Kidney (tissue), 14 donors: Measurements from ENCODE around the gene UBXN7. TPM values are rescaled to one million over a fixed set of nuclear protein-coding genes. Genes with fewer than 3 reads are reported as not detected.

Experiments used
- DNase-seq, 5 donors: peaks; one replicate each; pipeline ENCODE4 v3.0.0-alpha.2; 2013 to 2020
- FAIRE-seq: peaks from 2 replicates; lab custom pipeline; 2012; peaks lifted over from hg19 to GRCh38; lab: Jason Lieb, UNC
- H3K27ac ChIP-seq, 2 donors: one replicate each; pipeline ENCODE4 v1.7.0; 2013; ENCODE audit warnings: low read depth in 2 of 2, low read length in 2 of 2, inconsistent platforms in 1 of 2
- H3K27me3 ChIP-seq: one replicate; pipeline ENCODE4 v1.7.1; 2013; ENCODE audit warnings: low read length, inconsistent platforms; ENCODE audit not compliant: control insufficient read depth, insufficient read depth
- H3K36me3 ChIP-seq, 3 donors: one replicate each; pipeline versions ENCODE4 v1.7.0 to v1.7.1; 2013; ENCODE audit warnings: low read length in 3 of 3, control low read depth in 1 of 3, inconsistent platforms in 1 of 3; ENCODE audit not compliant: insufficient read depth in 3 of 3, control insufficient read depth in 2 of 3
- H3K4me1 ChIP-seq, 3 donors: one replicate each; pipeline versions ENCODE4 v1.7.0 to v1.7.1; 2013; ENCODE audit warnings: low read length in 3 of 3, inconsistent platforms in 1 of 3, low read depth in 1 of 3; ENCODE audit not compliant: control insufficient read depth in 2 of 3, insufficient read depth in 2 of 3
- H3K4me3 ChIP-seq, 3 donors: one replicate each; pipeline versions ENCODE4 v1.7.0 to v1.8.1; 2013; ENCODE audit warnings: low read length in 3 of 3, control low read depth in 1 of 3, inconsistent platforms in 1 of 3
- H3K9ac ChIP-seq, 3 donors: one replicate each; pipeline versions ENCODE4 v1.7.0 to v1.7.1; 2013; ENCODE audit warnings: low read length in 3 of 3, control low read depth in 1 of 3, inconsistent platforms in 1 of 3
- H3K9me3 ChIP-seq, 3 donors: one replicate each; pipeline versions ENCODE4 v1.7.0 to v1.7.1; 2013; ENCODE audit warnings: low read length in 3 of 3, control low read depth in 1 of 3, inconsistent platforms in 1 of 3; ENCODE audit not compliant: control insufficient read depth in 2 of 3, insufficient read depth in 1 of 3
- CTCF ChIP-seq: IDR thresholded peaks from 3 replicates; pipeline ENCODE4 v1.5.1; 2012; ENCODE audit warnings: mild to moderate bottlenecking, moderate library complexity, borderline replicate concordance; ENCODE audit not compliant: insufficient read depth; ENCODE audit errors: extremely low read depth
- intact Hi-C: fragments of 100-400 bp; cut with DNase I; formaldehyde crosslinking; loops from one replicate; pipeline ENCODE4 v1.11.1; 2022
- polyA plus RNA-seq: library from polyadenylated mRNA; stranded (reverse); fragments of 350-450 nt; fragmentation: Illumina TruSeq; extraction: RNeasy Lipid Tissue Mini Kit (QIAGEN cat#74804); gene quantifications from one replicate; pipeline ENCODE4 v1.2.3, GENCODE V29; 2014; ENCODE audit warnings: low read depth, low replicate concordance; ENCODE audit not compliant: insufficient read depth
- total RNA-seq: library from RNA; stranded (reverse); fragmentation: NEBNext Ultra II Directional; extraction: Animal tissue kit (Norgen Biotek cat#: 25700); gene quantifications from one replicate; pipeline ENCODE4 v1.2.1, GENCODE V29; 2021
- donor health status: control.
- donor health status: control.
- donor health status: control.
- donor health status: control.
- donor health status: control.
- donor health status: DM: yes; HTN: yes; CAD: no.
- donor health status: Normal renal cell carcinoma (clear cell type).

UBXN7 gene
- total and polyA plus RNA-seq, 2 donors from 2014 or later: 2.8 to 46.9 TPM

GRCh38 chr3:196419386-196419785 lies 12.8 kb downstream of the UBXN7 start:
- DNase-seq (no peak), FAIRE-seq (no peak)
- intact Hi-C loops: no loop called here
- no peak overlapping the region for H3K9ac ChIP-seq
- no peaks in the 10 kb centered on the region for H3K27me3 ChIP-seq
- H3K4me1 ChIP-seq: peaks cover 0 to 7% (median 0%) of the 10 kb centered on the region in 3 donors
- no peaks in the 10 kb centered on the region for H3K9me3 ChIP-seq
- H3K27ac ChIP-seq: no peak overlapping the region
- H3K4me3 ChIP-seq: no peak overlapping the region
- H3K36me3 ChIP-seq: no peaks in the 10 kb centered on the region
- TF ChIP-seq CTCF: no peak

GRCh38 chr3:196418601-196419000 lies 13.6 kb downstream of the UBXN7 start:
- no peak for TF ChIP-seq CTCF
- Histone ChIP-seq H3K9me3 (no peaks in the 10 kb centered on the region), H3K9ac (no peak overlapping the region), H3K4me1 (peaks cover 0 to 7% (median 0%) of the 10 kb centered on the region in 3 donors), H3K36me3 (no peaks in the 10 kb centered on the region), H3K27me3 (no peaks in the 10 kb centered on the region), H3K4me3 (no peak overlapping the region), H3K27ac (no peak overlapping the region)
- no peak for DNase-seq
- intact Hi-C loops: no loop called here
- FAIRE-seq: no peak

- H3K4me1 ChIP-seq: no peaks in the 10 kb centered on the region
These were observed 17.8 kb downstream of the UBXN7 start for GRCh38 chr3:196414469-196414868.

More at GRCh38 chr3:196414469-196414868, 17.8 kb downstream of the UBXN7 start:
- intact Hi-C loops: no loop called here
- DNase-seq (no peak), FAIRE-seq (no peak)
- Histone ChIP-seq H3K27me3 (no peaks in the 10 kb centered on the region), H3K36me3 (no peaks in the 10 kb centered on the region), H3K9ac (no peak overlapping the region), H3K27ac (no peak overlapping the region), H3K4me3 (no peak overlapping the region), H3K9me3 (no peaks in the 10 kb centered on the region)
- no peak for TF ChIP-seq CTCF
